ENCODE results near the gene GTF2A1L.

GRCh38 chr2:48607307-48608014 is 10.2 kb upstream of the GTF2A1L start:
- TF ChIP-seq CTCF (IDR thresholded peaks at IDR 0.05; ENCODE audit: low read depth, low read length) (no peak), EZH2phosphoT487 (IDR thresholded peaks at IDR 0.05; ENCODE audit: low read depth) (no peak)

All from OCI-LY3 (cell line).